Measurements from ENCODE around the gene DERA.
"Not testable (repeated sequence)": the region's sequence is repeated elsewhere in the genome, so short reads cannot be mapped to it uniquely, and the experiment has no call there.

The DERA gene

GRCh38 chr12:15910864-15911721 lies at the start of gene DERA:
DERA (plus strand) TSS chr12:15911332; CDS start chr12:15911384, 52 bp downstream.
- peak; percentile 43 for DNase-seq (ENCODE audit: low read depth)

- no peak for DNase-seq (ENCODE audit: low read depth)
Measured at GRCh38 chr12:15861404-15861803, 49.7 kb upstream of the DERA start.

- DNase-seq (ENCODE audit: low read depth), result no peak
Measured at GRCh38 chr12:15862840-15863239, 48.3 kb upstream of the DERA start.

GRCh38 chr12:15863372-15863771 lies 47.8 kb upstream of the DERA start:
- DNase-seq (ENCODE audit: low read depth), result no peak

- DNase-seq (ENCODE audit: low read depth), result no peak
Measured at GRCh38 chr12:15863984-15864383, 47.1 kb upstream of the DERA start.

GRCh38 chr12:15868186-15868585 lies 42.9 kb upstream of the DERA start:
- DNase-seq (ENCODE audit: low read depth), result no peak

- DNase-seq (ENCODE audit: low read depth), result no peak
Measured at GRCh38 chr12:15873556-15873955, 37.6 kb upstream of the DERA start.

- DNase-seq (ENCODE audit: low read depth), result not testable (repeated sequence)
Measured at GRCh38 chr12:15874556-15875145, 36.5 kb upstream of the DERA start.

GRCh38 chr12:15875863-15876262 lies 35.3 kb upstream of the DERA start:
- no peak for DNase-seq (ENCODE audit: low read depth)

GRCh38 chr12:15879413-15879812 lies 31.7 kb upstream of the DERA start:
- no peak for DNase-seq (ENCODE audit: low read depth)

GRCh38 chr12:15880721-15881120 lies 30.4 kb upstream of the DERA start:
- no peak for DNase-seq (ENCODE audit: low read depth)

- peak; percentile 94 for DNase-seq (ENCODE audit: low read depth)
Measured at GRCh38 chr12:15882118-15882971, 28.8 kb upstream of the DERA start, which contains the start of gene STRAP. STRAP (plus strand) TSS chr12:15882387; CDS start chr12:15882708, 321 bp downstream.

GRCh38 chr12:15883536-15883935 lies 27.6 kb upstream of the DERA start:
- DNase-seq (ENCODE audit: low read depth), result no peak

GRCh38 chr12:15886372-15887042 lies 24.6 kb upstream of the DERA start:
- DNase-seq (ENCODE audit: low read depth), result no peak

- DNase-seq (ENCODE audit: low read depth), result no peak
Measured at GRCh38 chr12:15887043-15887817, 23.9 kb upstream of the DERA start.

GRCh38 chr12:15892645-15893259 lies 18.4 kb upstream of the DERA start:
- DNase-seq (ENCODE audit: low read depth), result no peak

- DNase-seq (ENCODE audit: low read depth), result no peak
Measured at GRCh38 chr12:15893260-15893659, 17.9 kb upstream of the DERA start.

GRCh38 chr12:15896867-15897266 lies 14.3 kb upstream of the DERA start:
- DNase-seq (ENCODE audit: low read depth), result no peak

- no peak for DNase-seq (ENCODE audit: low read depth)
Measured at GRCh38 chr12:15897433-15897832, 13.7 kb upstream of the DERA start.

GRCh38 chr12:15899282-15899870 lies 11.8 kb upstream of the DERA start:
- no peak for DNase-seq (ENCODE audit: low read depth)

Measured in stimulated activated CD8-positive, alpha-beta memory T cell treated with anti-CD3 and anti-CD28 coated beads, Interleukin-15, amount 100 ng/mL, for 24 hours (primary cell).